HL-60 (cell line): Measurements from ENCODE around the gene NUP98.

Experiments used
- DNase-seq, 2 experiments: peaks; one replicate each; pipeline ENCODE4 v3.0.0-alpha.2; 2010 to 2020; ENCODE audit warnings: low read depth in 1 of 2, low spot score in 1 of 2
- H3K27ac ChIP-seq: fragments of 250-450 bp; sonication (Bioruptor Pico); replicated peaks from 2 replicates; pipeline ENCODE4 v1.5.1; 2020; ENCODE audit warnings: mild to moderate bottlenecking, moderate library complexity
- H3K27me3 ChIP-seq: fragments of 250-450 bp; sonication (Bioruptor Pico); 2 replicates; pipeline ENCODE4 v1.5.1; 2021; ENCODE audit warnings: mild to moderate bottlenecking, moderate library complexity; ENCODE audit not compliant: insufficient read depth, poor library complexity, severe bottlenecking
- H3K4me3 ChIP-seq: replicated peaks from 2 replicates; pipeline ENCODE4 v1.5.1; 2011; ENCODE audit warnings: mild to moderate bottlenecking, control low read depth, low read length; ENCODE audit not compliant: insufficient read depth
- GABPA ChIP-seq: IDR thresholded peaks from 2 replicates; pipeline ENCODE4 v1.6.1; 2012; ENCODE audit warnings: low read depth
- POLR2AphosphoS5 ChIP-seq: IDR thresholded peaks from 2 replicates; pipeline ENCODE4 v1.6.1; 2012; ENCODE audit warnings: low read depth
- SPI1 ChIP-seq: IDR thresholded peaks from 2 replicates; pipeline ENCODE4 v1.6.1; 2012; ENCODE audit warnings: low read depth, mild to moderate bottlenecking, borderline replicate concordance
- TF ChIP-seq, protein P1 (sequence below): IDR thresholded peaks from one replicate; pipeline ENCODE4 v1.5.1; 2011; ENCODE audit warnings: low read length, control low read depth, inconsistent platforms; ENCODE audit not compliant: insufficient read depth
- TF ChIP-seq, protein P2 (sequence below): IDR thresholded peaks from 2 replicates; pipeline ENCODE4 v1.6.1; 2012; ENCODE audit warnings: low read depth; ENCODE audit not compliant: insufficient replicate concordance

NUP98 gene

DNA sequence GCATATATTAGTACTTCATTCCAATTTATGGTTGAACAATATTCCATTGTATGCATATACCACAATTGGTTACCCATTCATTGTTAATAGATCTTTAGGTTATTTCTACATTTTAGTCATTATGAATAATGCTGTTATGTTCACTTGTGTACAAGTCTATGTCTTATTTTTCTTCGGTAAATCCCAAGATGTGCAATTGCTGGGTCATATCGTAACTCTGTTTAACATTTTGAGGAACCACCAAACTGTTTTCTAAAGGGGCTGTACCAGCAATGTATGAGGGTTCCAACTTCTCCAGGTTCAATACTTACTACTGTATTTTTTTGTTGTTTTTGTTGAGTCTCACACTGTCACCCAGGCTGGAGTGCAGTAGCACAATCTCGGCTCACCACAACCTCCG, 33.1 kb downstream of the NUP98 start:
- Histone ChIP-seq H3K27me3 (no peaks in the 10 kb centered on the region), H3K27ac (no peak overlapping the region), H3K4me3 (no peak overlapping the region)
- DNase-seq, result no peak
- no peak for TF ChIP-seq SPI1
- TF ChIP-seq, protein P1, sequence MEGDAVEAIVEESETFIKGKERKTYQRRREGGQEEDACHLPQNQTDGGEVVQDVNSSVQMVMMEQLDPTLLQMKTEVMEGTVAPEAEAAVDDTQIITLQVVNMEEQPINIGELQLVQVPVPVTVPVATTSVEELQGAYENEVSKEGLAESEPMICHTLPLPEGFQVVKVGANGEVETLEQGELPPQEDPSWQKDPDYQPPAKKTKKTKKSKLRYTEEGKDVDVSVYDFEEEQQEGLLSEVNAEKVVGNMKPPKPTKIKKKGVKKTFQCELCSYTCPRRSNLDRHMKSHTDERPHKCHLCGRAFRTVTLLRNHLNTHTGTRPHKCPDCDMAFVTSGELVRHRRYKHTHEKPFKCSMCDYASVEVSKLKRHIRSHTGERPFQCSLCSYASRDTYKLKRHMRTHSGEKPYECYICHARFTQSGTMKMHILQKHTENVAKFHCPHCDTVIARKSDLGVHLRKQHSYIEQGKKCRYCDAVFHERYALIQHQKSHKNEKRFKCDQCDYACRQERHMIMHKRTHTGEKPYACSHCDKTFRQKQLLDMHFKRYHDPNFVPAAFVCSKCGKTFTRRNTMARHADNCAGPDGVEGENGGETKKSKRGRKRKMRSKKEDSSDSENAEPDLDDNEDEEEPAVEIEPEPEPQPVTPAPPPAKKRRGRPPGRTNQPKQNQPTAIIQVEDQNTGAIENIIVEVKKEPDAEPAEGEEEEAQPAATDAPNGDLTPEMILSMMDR, result no peak
- no peak for TF ChIP-seq POLR2AphosphoS5
- TF ChIP-seq, protein P2, sequence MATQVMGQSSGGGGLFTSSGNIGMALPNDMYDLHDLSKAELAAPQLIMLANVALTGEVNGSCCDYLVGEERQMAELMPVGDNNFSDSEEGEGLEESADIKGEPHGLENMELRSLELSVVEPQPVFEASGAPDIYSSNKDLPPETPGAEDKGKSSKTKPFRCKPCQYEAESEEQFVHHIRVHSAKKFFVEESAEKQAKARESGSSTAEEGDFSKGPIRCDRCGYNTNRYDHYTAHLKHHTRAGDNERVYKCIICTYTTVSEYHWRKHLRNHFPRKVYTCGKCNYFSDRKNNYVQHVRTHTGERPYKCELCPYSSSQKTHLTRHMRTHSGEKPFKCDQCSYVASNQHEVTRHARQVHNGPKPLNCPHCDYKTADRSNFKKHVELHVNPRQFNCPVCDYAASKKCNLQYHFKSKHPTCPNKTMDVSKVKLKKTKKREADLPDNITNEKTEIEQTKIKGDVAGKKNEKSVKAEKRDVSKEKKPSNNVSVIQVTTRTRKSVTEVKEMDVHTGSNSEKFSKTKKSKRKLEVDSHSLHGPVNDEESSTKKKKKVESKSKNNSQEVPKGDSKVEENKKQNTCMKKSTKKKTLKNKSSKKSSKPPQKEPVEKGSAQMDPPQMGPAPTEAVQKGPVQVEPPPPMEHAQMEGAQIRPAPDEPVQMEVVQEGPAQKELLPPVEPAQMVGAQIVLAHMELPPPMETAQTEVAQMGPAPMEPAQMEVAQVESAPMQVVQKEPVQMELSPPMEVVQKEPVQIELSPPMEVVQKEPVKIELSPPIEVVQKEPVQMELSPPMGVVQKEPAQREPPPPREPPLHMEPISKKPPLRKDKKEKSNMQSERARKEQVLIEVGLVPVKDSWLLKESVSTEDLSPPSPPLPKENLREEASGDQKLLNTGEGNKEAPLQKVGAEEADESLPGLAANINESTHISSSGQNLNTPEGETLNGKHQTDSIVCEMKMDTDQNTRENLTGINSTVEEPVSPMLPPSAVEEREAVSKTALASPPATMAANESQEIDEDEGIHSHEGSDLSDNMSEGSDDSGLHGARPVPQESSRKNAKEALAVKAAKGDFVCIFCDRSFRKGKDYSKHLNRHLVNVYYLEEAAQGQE, result no peak
- no peak for TF ChIP-seq GABPA

DNA sequence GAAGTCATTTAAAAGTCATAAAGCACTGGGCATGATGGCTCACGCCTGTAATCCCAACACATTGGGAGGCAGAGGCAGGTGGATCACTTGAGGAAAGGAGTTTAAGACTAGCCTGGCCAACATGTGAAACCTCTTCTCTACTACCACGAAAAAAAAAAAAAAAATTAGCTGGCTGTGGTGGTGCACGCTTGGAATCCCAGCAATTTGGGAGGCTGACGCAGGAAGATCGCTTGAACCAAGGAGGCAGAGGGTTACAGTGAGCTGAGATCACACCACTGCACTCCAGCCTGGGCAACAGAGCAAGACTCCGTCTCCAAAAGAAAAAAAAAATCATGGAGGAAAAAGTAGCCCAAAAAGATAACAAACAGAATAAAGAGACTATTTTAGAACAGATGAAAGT, 42.2 kb downstream of the NUP98 start:
- TF ChIP-seq SPI1 (no peak), GABPA (no peak), POLR2AphosphoS5 (no peak)
- TF ChIP-seq, protein P1, result no peak
- TF ChIP-seq, protein P2, result no peak
- Histone ChIP-seq H3K27me3 (no peaks in the 10 kb centered on the region), H3K4me3 (no peak overlapping the region), H3K27ac (no peak overlapping the region)
- DNase-seq, result no peak

DNA sequence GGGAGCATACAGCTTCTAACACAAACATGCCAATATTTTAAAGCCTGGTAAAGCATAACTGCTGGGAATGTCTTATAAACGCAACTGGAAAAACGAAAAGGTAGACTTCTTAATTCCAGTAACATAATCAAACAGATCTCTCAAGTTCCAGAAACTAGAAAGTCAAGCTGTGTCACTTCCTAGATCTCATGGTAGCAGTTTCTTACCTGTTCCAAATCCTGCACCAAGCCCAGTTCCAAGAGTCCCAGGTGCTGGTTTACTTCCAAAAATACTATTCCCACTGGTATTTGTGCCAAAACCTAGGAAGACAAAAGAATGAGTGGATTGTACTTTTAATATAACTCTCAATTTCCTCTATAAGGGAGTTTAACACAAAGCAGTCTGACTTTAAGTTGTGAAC, 44.2 kb downstream of the NUP98 start:
- Histone ChIP-seq H3K27ac (no peak overlapping the region), H3K4me3 (no peak overlapping the region), H3K27me3 (no peaks in the 10 kb centered on the region)
- no peak for DNase-seq
- TF ChIP-seq GABPA (no peak), SPI1 (no peak), POLR2AphosphoS5 (no peak)
- TF ChIP-seq, protein P1, result no peak
- TF ChIP-seq, protein P2, result no peak
